ENCODE results near the gene SGK2. TPM values are rescaled to one million over a fixed set of nuclear protein-coding genes. Genes with fewer than 3 reads are reported as not detected.
A peak's percentile ranks its signal among the peaks of the same experiment; 100 is the strongest.

SGK2 gene
- total and polyA plus RNA-seq, 2 of the 13 experiments (the other 11 are each of a cell fraction or from before 2014, with no cell fraction given): 6.2 to 29.4 TPM

DNA sequence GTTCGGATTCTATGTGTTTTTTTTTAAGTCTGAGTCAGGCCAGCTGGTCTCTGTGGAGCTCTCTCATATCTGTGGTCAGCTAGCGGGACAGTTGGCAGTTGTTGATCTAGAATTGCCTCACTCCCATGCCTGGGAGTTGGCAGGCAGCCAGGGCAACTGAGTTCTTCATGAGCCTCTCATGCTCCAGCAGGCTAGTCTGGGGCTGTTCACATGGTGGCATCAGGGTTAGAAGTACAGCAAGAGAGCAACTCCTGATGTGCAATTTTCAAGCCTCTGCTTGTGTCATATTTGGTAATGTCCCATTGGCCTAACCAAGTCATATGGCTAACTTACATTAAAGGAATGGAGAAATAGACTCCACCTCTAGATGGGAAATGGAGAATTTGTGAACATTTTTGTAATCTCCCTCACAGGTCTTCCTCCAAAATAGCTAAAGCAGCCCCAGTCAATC lies 25.2 kb downstream of the SGK2 start (continued):
- TF ChIP-seq, protein P1, sequence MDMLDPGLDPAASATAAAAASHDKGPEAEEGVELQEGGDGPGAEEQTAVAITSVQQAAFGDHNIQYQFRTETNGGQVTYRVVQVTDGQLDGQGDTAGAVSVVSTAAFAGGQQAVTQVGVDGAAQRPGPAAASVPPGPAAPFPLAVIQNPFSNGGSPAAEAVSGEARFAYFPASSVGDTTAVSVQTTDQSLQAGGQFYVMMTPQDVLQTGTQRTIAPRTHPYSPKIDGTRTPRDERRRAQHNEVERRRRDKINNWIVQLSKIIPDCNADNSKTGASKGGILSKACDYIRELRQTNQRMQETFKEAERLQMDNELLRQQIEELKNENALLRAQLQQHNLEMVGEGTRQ (IDR thresholded peaks at IDR 0.05; ENCODE audit: low read depth, low read length): 0 out of 2 replicates have a peak, but pooled peaks have one; percentile 50
- TF ChIP-seq, protein P1 (CRISPR knock-in tag; IDR thresholded peaks at IDR 0.05; ENCODE audit: borderline replicate concordance): peak; percentile 63; the same call in 1 of the 2 replicates
- TF ChIP-seq KDM4B (CRISPR knock-in tag; IDR thresholded peaks at IDR 0.05): no peak
- TF ChIP-seq, protein P2, sequence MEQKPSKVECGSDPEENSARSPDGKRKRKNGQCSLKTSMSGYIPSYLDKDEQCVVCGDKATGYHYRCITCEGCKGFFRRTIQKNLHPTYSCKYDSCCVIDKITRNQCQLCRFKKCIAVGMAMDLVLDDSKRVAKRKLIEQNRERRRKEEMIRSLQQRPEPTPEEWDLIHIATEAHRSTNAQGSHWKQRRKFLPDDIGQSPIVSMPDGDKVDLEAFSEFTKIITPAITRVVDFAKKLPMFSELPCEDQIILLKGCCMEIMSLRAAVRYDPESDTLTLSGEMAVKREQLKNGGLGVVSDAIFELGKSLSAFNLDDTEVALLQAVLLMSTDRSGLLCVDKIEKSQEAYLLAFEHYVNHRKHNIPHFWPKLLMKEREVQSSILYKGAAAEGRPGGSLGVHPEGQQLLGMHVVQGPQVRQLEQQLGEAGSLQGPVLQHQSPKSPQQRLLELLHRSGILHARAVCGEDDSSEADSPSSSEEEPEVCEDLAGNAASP (CRISPR knock-in tag; IDR thresholded peaks at IDR 0.05; ENCODE audit: borderline replicate concordance): peak; percentile 26; the same call in 1 of the 2 replicates
- peak; percentile 37; the same call in 1 of the 2 replicates for TF ChIP-seq IRF2 (CRISPR knock-in tag; IDR thresholded peaks at IDR 0.05)
- peak; percentile 76; the same call in 1 of the 3 replicates for TF ChIP-seq MXI1 (IDR thresholded peaks at IDR 0.05; ENCODE audit: borderline replicate concordance, low read depth, low read length)
- TF ChIP-seq ZNF383 (CRISPR knock-in tag; IDR thresholded peaks at IDR 0.05; ENCODE audit: borderline replicate concordance): no peak
- TF ChIP-seq EZH2 (conservative IDR thresholded peaks at IDR 0.05; ENCODE audit: low read depth, low read length): no peak
- no peak for TF ChIP-seq ASH2L (IDR thresholded peaks at IDR 0.05; ENCODE audit: insufficient read length, low read depth, low read length)
- no peak for TF ChIP-seq THAP8 (CRISPR knock-in tag; IDR thresholded peaks at IDR 0.05; ENCODE audit: borderline replicate concordance)
- TF ChIP-seq ZNF746 (CRISPR knock-in tag; IDR thresholded peaks at IDR 0.05): no peak
- TF ChIP-seq PHF21A (CRISPR knock-in tag; IDR thresholded peaks at IDR 0.05): peak; percentile 69; the same call in 1 of the 2 replicates
- peak; percentile 5; the same call in 1 of the 2 replicates for TF ChIP-seq KDM1A (CRISPR knock-in tag; IDR thresholded peaks at IDR 0.05)
- TF ChIP-seq, protein P3, sequence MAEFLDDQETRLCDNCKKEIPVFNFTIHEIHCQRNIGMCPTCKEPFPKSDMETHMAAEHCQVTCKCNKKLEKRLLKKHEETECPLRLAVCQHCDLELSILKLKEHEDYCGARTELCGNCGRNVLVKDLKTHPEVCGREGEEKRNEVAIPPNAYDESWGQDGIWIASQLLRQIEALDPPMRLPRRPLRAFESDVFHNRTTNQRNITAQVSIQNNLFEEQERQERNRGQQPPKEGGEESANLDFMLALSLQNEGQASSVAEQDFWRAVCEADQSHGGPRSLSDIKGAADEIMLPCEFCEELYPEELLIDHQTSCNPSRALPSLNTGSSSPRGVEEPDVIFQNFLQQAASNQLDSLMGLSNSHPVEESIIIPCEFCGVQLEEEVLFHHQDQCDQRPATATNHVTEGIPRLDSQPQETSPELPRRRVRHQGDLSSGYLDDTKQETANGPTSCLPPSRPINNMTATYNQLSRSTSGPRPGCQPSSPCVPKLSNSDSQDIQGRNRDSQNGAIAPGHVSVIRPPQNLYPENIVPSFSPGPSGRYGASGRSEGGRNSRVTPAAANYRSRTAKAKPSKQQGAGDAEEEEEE (CRISPR knock-in tag; IDR thresholded peaks at IDR 0.05; ENCODE audit: borderline replicate concordance): no peak
- TF ChIP-seq ZMAT5 (CRISPR knock-in tag; IDR thresholded peaks at IDR 0.05; ENCODE audit: borderline replicate concordance, low read depth): no peak
- no peak for TF ChIP-seq SP1 (IDR thresholded peaks at IDR 0.05)
- no peak for TF ChIP-seq SP1 (CRISPR knock-in tag; IDR thresholded peaks at IDR 0.05)
- TF ChIP-seq SP2 (CRISPR knock-in tag; IDR thresholded peaks at IDR 0.05): no peak
- peak; percentile 67 for TF ChIP-seq ZSCAN21 (CRISPR knock-in tag; IDR thresholded peaks at IDR 0.05; ENCODE audit: borderline replicate concordance)
- TF ChIP-seq, protein P4, sequence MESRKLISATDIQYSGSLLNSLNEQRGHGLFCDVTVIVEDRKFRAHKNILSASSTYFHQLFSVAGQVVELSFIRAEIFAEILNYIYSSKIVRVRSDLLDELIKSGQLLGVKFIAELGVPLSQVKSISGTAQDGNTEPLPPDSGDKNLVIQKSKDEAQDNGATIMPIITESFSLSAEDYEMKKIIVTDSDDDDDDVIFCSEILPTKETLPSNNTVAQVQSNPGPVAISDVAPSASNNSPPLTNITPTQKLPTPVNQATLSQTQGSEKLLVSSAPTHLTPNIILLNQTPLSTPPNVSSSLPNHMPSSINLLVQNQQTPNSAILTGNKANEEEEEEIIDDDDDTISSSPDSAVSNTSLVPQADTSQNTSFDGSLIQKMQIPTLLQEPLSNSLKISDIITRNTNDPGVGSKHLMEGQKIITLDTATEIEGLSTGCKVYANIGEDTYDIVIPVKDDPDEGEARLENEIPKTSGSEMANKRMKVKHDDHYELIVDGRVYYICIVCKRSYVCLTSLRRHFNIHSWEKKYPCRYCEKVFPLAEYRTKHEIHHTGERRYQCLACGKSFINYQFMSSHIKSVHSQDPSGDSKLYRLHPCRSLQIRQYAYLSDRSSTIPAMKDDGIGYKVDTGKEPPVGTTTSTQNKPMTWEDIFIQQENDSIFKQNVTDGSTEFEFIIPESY (CRISPR knock-in tag; IDR thresholded peaks at IDR 0.05): peak; percentile 100
- 0 out of 2 replicates have a peak, but pooled peaks have one; percentile 23 for TF ChIP-seq ZNF749 (CRISPR knock-in tag; IDR thresholded peaks at IDR 0.05; ENCODE audit: borderline replicate concordance)
- peak; percentile 55; the same call in 1 of the 2 replicates for TF ChIP-seq ZNF644 (CRISPR knock-in tag; IDR thresholded peaks at IDR 0.05; ENCODE audit: low read depth)
- TF ChIP-seq ZNF549 (CRISPR knock-in tag; IDR thresholded peaks at IDR 0.05): no peak

Data from HepG2 (cell line).